K562 (cell line): Measurements from ENCODE around the gene CBX4. TPM values are rescaled to one million over a fixed set of nuclear protein-coding genes. Genes with fewer than 3 reads are reported as not detected.

Experiments
- ARHGAP35 ChIP-seq: fragments of 450-650 bp; IDR thresholded peaks from 2 replicates; pipeline ENCODE4 v1.6.1; 2018; ENCODE audit not compliant: partially characterized antibody
- CBX2 ChIP-seq: fragments of 200-600 bp; sonication (generic); IDR thresholded peaks from one replicate; pipeline ENCODE4 v1.6.1; 2012; ENCODE audit warnings: mild to moderate bottlenecking, low read length, inconsistent platforms; ENCODE audit not compliant: insufficient read depth, poor library complexity, severe bottlenecking
- CHD1 ChIP-seq: fragments of 200-600 bp; sonication (generic); IDR thresholded peaks from one replicate; pipeline ENCODE4 v1.6.1; 2012; ENCODE audit warnings: mild to moderate bottlenecking, moderate library complexity, low read length, inconsistent platforms
- DMBX1 ChIP-seq: fragments of 250-450 bp; sonication (Bioruptor Pico); IDR thresholded peaks from 2 replicates; pipeline ENCODE4 v1.8.0; 2022; ENCODE audit warnings: inconsistent platforms, mild to moderate bottlenecking, moderate library complexity, borderline replicate concordance
- ELF4 ChIP-seq: fragments of 450-650 bp; formaldehyde crosslinking; IDR thresholded peaks from 2 replicates; pipeline ENCODE4 v1.4.0; 2022; ENCODE audit warnings: missing genetic modification characterization
- EP400 ChIP-seq: fragments of 450-650 bp; IDR thresholded peaks from 2 replicates; pipeline ENCODE4 v1.6.1; 2017; ENCODE audit warnings: antibody characterized with exemption, mild to moderate bottlenecking, moderate library complexity
- POLR2A ChIP-seq: fragments of 450-650 bp; conservative IDR thresholded peaks from 2 replicates; pipeline ENCODE4 v1.6.1; 2016
- PPARD ChIP-seq: fragments of 250-450 bp; sonication (Bioruptor Pico); IDR thresholded peaks from 2 replicates; pipeline ENCODE4 v1.8.0; 2022; ENCODE audit warnings: inconsistent platforms, mild to moderate bottlenecking, moderate library complexity
- RBBP5 ChIP-seq: fragments of 200-600 bp; sonication (generic); IDR thresholded peaks from 2 replicates; pipeline ENCODE4 v1.6.1; 2012; ENCODE audit warnings: borderline replicate concordance, mild to moderate bottlenecking, low read length, control low read depth, inconsistent platforms; ENCODE audit not compliant: insufficient read depth, poor library complexity, severe bottlenecking
- SMARCA5 ChIP-seq: fragments of 450-650 bp; IDR thresholded peaks from 2 replicates; pipeline ENCODE4 v1.6.1; 2016
- TAF1 ChIP-seq: IDR thresholded peaks from 2 replicates; pipeline ENCODE4 v1.6.1; 2011; ENCODE audit warnings: mild to moderate bottlenecking, low read length, moderate library complexity; ENCODE audit not compliant: insufficient read depth, control insufficient read depth, severe bottlenecking; ENCODE audit errors: extremely low read depth
- TBL1XR1 ChIP-seq, 2 experiments: IDR thresholded peaks; 2 replicates each; pipeline ENCODE4 v1.6.1; 2012; ENCODE audit warnings: improper control_type of control experiment in 2 of 2, low read length in 2 of 2, mild to moderate bottlenecking in 1 of 2
- ZNF354B ChIP-seq: fragments of 250-450 bp; sonication (Bioruptor Pico); IDR thresholded peaks from 2 replicates; pipeline ENCODE4 v1.4.0; 2020
- ZNF384 ChIP-seq: IDR thresholded peaks from 2 replicates; pipeline ENCODE4 v1.6.1; 2012; ENCODE audit warnings: low read depth, low read length, improper control_type of control experiment
- polyA plus RNA-seq, 8 experiments: library from polyadenylated mRNA; depleted of rRNA in 4 of 8; stranded (reverse) in 5 of 8; unstranded in 3 of 8; fragments of >200 nt; fragmentation: Nextera tagmentation in 2 of 8; fragmentation: Illumina TruSeq in 1 of 8; extraction: Ambion mirVana in 2 of 8; extraction: Trizol in 1 of 8; gene quantifications; 2 replicates each; pipeline versions ENCODE4 v1.2.1 to v1.2.3, GENCODE V29; 2011 to 2014; ENCODE audit warnings: inconsistent platforms in 1 of 8, missing spikeins in 1 of 8
- total RNA-seq, 7 experiments: library from RNA; depleted of rRNA in 6 of 7; stranded (reverse); fragments of >200 nt in 6 of 7; fragmentation: Illumina TruSeq in 2 of 7; extraction: Trizol in 2 of 7; gene quantifications; 2 replicates each; pipeline versions ENCODE4 v1.2.1 to v1.2.3, GENCODE V29; 2011 to 2021; ENCODE audit warnings: low replicate concordance in 1 of 7
- TF ChIP-seq, protein P1 (sequence below): sonication (generic); formaldehyde crosslinking; IDR thresholded peaks from 2 replicates; pipeline ENCODE4 v1.8.0; 2022; ENCODE audit warnings: mild to moderate bottlenecking, missing genetic modification reagents
- TF ChIP-seq, protein P2 (sequence below), 2 experiments: fragments of 450-650 bp; conservative IDR thresholded peaks; 2 replicates each; pipeline ENCODE4 v1.6.1; 2017; ENCODE audit warnings: mild to moderate bottlenecking in 2 of 2, moderate library complexity in 2 of 2
- TF ChIP-seq, protein P3 (sequence below): fragments of 450-650 bp; IDR thresholded peaks from 2 replicates; pipeline ENCODE4 v1.6.1; 2016; ENCODE audit warnings: borderline replicate concordance
- TF ChIP-seq, protein P4 (sequence below): IDR thresholded peaks from 2 replicates; pipeline ENCODE4 v1.6.1; 2011; ENCODE audit not compliant: insufficient read length; ENCODE audit errors: extremely low read depth
- TF ChIP-seq, protein P5 (sequence below): fragments of 250-450 bp; sonication (Bioruptor Pico); IDR thresholded peaks from 2 replicates; pipeline ENCODE4 v1.8.0; 2021; ENCODE audit warnings: borderline replicate concordance, mild to moderate bottlenecking, moderate library complexity; ENCODE audit not compliant: poor library complexity, severe bottlenecking

The CBX4 gene
- total and polyA plus RNA-seq, 9 of the 15 experiments (the other 6 are each of a cell fraction or from before 2014, with no cell fraction given): 0.98 to 50.5 (median 10.0) TPM

DNA sequence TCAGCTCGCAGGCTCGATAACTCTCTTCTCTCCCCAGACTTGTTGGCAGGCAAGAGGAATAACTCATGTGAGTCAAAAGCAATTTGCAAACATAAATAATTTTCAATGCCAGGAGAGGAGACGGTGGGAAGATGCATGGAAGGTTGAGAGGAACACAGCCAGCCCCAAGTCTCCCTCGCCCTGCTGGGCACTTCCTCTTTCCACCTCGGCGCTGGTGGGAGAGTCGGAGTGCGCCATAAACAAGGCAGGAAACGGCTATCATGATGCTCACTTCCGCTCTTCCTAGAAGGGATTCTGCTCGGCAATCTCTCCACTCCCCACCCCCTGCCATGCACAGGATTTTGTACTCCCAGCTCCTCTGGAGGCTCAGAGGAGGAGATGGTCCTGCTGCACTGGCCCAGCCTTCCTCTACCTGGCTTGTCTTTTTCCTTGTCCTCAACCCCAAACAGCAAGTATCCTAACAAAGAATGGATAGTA lies 13.0 kb downstream of the CBX4 start (continued):
- TF ChIP-seq, protein P1, sequence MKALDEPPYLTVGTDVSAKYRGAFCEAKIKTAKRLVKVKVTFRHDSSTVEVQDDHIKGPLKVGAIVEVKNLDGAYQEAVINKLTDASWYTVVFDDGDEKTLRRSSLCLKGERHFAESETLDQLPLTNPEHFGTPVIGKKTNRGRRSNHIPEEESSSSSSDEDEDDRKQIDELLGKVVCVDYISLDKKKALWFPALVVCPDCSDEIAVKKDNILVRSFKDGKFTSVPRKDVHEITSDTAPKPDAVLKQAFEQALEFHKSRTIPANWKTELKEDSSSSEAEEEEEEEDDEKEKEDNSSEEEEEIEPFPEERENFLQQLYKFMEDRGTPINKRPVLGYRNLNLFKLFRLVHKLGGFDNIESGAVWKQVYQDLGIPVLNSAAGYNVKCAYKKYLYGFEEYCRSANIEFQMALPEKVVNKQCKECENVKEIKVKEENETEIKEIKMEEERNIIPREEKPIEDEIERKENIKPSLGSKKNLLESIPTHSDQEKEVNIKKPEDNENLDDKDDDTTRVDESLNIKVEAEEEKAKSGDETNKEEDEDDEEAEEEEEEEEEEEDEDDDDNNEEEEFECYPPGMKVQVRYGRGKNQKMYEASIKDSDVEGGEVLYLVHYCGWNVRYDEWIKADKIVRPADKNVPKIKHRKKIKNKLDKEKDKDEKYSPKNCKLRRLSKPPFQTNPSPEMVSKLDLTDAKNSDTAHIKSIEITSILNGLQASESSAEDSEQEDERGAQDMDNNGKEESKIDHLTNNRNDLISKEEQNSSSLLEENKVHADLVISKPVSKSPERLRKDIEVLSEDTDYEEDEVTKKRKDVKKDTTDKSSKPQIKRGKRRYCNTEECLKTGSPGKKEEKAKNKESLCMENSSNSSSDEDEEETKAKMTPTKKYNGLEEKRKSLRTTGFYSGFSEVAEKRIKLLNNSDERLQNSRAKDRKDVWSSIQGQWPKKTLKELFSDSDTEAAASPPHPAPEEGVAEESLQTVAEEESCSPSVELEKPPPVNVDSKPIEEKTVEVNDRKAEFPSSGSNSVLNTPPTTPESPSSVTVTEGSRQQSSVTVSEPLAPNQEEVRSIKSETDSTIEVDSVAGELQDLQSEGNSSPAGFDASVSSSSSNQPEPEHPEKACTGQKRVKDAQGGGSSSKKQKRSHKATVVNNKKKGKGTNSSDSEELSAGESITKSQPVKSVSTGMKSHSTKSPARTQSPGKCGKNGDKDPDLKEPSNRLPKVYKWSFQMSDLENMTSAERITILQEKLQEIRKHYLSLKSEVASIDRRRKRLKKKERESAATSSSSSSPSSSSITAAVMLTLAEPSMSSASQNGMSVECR: peak; percentile 18; the same call in 1 of the 2 replicates
- TF ChIP-seq PPARD (CRISPR knock-in tag) (no peak), ELF4 (CRISPR knock-in tag) (peak; percentile 63; the same call in 1 of the 2 replicates), SMARCA5 (no peak), RBBP5 (peak; percentile 57), DMBX1 (CRISPR knock-in tag) (peak; percentile 70; the same call in 1 of the 2 replicates), POLR2A (peak; percentile 80), EP400 (peak; percentile 73), ARHGAP35 (no peak), TAF1 (peak; percentile 77), ZNF384 (no peak), CBX2 (no peak), CHD1 (no peak), TBL1XR1 (IDR thresholded peaks at IDR 0.05; ENCODE audit: low read length in 2 of 2) (peak in 1 of 2 experiments; percentile 79; a peak in 3 of 4 replicates), ZNF354B (no peak)
- TF ChIP-seq, protein P2, sequence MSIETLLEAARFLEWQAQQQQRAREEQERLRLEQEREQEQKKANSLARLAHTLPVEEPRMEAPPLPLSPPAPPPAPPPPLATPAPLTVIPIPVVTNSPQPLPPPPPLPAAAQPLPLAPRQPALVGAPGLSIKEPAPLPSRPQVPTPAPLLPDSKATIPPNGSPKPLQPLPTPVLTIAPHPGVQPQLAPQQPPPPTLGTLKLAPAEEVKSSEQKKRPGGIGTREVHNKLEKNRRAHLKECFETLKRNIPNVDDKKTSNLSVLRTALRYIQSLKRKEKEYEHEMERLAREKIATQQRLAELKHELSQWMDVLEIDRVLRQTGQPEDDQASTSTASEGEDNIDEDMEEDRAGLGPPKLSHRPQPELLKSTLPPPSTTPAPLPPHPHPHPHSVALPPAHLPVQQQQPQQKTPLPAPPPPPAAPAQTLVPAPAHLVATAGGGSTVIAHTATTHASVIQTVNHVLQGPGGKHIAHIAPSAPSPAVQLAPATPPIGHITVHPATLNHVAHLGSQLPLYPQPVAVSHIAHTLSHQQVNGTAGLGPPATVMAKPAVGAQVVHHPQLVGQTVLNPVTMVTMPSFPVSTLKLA (conservative IDR thresholded peaks at IDR 0.05): peak; percentile 55 to 65; a peak in 3 of 4 replicates
- TF ChIP-seq, protein P3, sequence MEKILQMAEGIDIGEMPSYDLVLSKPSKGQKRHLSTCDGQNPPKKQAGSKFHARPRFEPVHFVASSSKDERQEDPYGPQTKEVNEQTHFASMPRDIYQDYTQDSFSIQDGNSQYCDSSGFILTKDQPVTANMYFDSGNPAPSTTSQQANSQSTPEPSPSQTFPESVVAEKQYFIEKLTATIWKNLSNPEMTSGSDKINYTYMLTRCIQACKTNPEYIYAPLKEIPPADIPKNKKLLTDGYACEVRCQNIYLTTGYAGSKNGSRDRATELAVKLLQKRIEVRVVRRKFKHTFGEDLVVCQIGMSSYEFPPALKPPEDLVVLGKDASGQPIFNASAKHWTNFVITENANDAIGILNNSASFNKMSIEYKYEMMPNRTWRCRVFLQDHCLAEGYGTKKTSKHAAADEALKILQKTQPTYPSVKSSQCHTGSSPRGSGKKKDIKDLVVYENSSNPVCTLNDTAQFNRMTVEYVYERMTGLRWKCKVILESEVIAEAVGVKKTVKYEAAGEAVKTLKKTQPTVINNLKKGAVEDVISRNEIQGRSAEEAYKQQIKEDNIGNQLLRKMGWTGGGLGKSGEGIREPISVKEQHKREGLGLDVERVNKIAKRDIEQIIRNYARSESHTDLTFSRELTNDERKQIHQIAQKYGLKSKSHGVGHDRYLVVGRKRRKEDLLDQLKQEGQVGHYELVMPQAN: no peak
- TF ChIP-seq, protein P4, sequence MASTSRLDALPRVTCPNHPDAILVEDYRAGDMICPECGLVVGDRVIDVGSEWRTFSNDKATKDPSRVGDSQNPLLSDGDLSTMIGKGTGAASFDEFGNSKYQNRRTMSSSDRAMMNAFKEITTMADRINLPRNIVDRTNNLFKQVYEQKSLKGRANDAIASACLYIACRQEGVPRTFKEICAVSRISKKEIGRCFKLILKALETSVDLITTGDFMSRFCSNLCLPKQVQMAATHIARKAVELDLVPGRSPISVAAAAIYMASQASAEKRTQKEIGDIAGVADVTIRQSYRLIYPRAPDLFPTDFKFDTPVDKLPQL: peak; percentile 9
- TF ChIP-seq, protein P5, sequence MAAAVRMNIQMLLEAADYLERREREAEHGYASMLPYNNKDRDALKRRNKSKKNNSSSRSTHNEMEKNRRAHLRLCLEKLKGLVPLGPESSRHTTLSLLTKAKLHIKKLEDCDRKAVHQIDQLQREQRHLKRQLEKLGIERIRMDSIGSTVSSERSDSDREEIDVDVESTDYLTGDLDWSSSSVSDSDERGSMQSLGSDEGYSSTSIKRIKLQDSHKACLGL (CRISPR knock-in tag): no peak
